ENCODE data around the gene ZNF605.

- TF ChIP-seq CTCF (IDR thresholded peaks at IDR 0.05) (no peak), POLR2A (IDR thresholded peaks at IDR 0.05) (no peak)
Observed at GRCh38 chr12:132886529-132887477, 69.3 kb downstream of the ZNF605 start.

Data from thyroid gland (tissue), 4 donors.